Transverse colon (tissue), 3 donors: ENCODE results near the gene HSPA1A.

Experiments used
- CTCF ChIP-seq, 5 experiments: fragments of 200-600 bp in 3 of 5; fragments of 450-650 bp in 2 of 5; sonication (generic) in 3 of 5; IDR thresholded peaks; 1 replicate in 2 of 5; 2 replicates in 3 of 5; pipeline ENCODE4 v1.5.1; 2016 to 2017; ENCODE audit warnings: antibody characterized with exemption in 5 of 5, inconsistent platforms in 3 of 5, mild to moderate bottlenecking in 2 of 5, moderate library complexity in 1 of 5
- EP300 ChIP-seq: sonication (generic); formaldehyde crosslinking; IDR thresholded peaks from one replicate; pipeline ENCODE4 v1.6.1; 2017; ENCODE audit warnings: antibody characterized with exemption, low read depth
- POLR2A ChIP-seq: fragments of 450-650 bp; IDR thresholded peaks from one replicate; pipeline ENCODE4 v1.6.1; 2016; ENCODE audit warnings: antibody characterized with exemption, mild to moderate bottlenecking, moderate library complexity

- TF ChIP-seq POLR2A (no peak), CTCF (IDR thresholded peaks at IDR 0.05) (no peak), EP300 (no peak)
These were observed 37.1 kb upstream of the HSPA1A start for GRCh38 chr6:31778193-31778592.
